HL-60 (cell line): Measurements from ENCODE around the gene GSTA4.

Source experiments
- GABPA ChIP-seq: IDR thresholded peaks from 2 replicates; pipeline ENCODE4 v1.6.1; 2012; ENCODE audit warnings: low read depth
- POLR2AphosphoS5 ChIP-seq: IDR thresholded peaks from 2 replicates; pipeline ENCODE4 v1.6.1; 2012; ENCODE audit warnings: low read depth
- SPI1 ChIP-seq: IDR thresholded peaks from 2 replicates; pipeline ENCODE4 v1.6.1; 2012; ENCODE audit warnings: low read depth, mild to moderate bottlenecking, borderline replicate concordance
- TF ChIP-seq, protein P1 (sequence below): IDR thresholded peaks from one replicate; pipeline ENCODE4 v1.5.1; 2011; ENCODE audit warnings: low read length, control low read depth, inconsistent platforms; ENCODE audit not compliant: insufficient read depth
- TF ChIP-seq, protein P2 (sequence below): IDR thresholded peaks from 2 replicates; pipeline ENCODE4 v1.6.1; 2012; ENCODE audit warnings: low read depth; ENCODE audit not compliant: insufficient replicate concordance

DNA sequence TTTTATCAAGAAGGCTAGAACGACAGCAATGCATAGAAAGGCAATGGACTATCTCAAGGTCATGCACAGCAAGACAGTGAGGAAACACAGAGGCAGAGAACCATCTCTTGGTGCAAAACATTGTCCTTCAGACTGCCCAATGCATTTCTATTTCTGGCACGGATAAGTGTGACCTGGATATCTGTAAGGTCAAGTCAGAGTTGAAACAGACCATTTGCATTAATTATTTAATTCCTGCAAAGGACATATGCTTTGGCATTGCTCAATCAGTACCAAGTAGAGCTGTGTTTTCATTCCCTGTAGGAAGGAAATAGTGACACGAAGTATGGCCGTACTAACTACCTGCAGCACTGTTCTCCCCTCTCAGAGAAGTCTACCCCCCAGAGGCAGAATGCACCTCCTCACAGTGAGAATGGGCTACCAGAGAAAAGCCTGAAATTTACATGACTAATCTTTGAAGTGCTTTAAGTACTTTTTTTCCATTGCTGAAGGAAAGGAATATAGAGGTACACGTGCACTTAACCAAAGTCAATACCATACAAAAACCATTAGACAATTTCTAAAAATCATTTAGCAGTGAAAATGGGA is 32.1 kb upstream of the GSTA4 start:
- TF ChIP-seq, protein P1, sequence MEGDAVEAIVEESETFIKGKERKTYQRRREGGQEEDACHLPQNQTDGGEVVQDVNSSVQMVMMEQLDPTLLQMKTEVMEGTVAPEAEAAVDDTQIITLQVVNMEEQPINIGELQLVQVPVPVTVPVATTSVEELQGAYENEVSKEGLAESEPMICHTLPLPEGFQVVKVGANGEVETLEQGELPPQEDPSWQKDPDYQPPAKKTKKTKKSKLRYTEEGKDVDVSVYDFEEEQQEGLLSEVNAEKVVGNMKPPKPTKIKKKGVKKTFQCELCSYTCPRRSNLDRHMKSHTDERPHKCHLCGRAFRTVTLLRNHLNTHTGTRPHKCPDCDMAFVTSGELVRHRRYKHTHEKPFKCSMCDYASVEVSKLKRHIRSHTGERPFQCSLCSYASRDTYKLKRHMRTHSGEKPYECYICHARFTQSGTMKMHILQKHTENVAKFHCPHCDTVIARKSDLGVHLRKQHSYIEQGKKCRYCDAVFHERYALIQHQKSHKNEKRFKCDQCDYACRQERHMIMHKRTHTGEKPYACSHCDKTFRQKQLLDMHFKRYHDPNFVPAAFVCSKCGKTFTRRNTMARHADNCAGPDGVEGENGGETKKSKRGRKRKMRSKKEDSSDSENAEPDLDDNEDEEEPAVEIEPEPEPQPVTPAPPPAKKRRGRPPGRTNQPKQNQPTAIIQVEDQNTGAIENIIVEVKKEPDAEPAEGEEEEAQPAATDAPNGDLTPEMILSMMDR = no peak
- TF ChIP-seq POLR2AphosphoS5 (no peak), GABPA (no peak), SPI1 (no peak)
- TF ChIP-seq, protein P2, sequence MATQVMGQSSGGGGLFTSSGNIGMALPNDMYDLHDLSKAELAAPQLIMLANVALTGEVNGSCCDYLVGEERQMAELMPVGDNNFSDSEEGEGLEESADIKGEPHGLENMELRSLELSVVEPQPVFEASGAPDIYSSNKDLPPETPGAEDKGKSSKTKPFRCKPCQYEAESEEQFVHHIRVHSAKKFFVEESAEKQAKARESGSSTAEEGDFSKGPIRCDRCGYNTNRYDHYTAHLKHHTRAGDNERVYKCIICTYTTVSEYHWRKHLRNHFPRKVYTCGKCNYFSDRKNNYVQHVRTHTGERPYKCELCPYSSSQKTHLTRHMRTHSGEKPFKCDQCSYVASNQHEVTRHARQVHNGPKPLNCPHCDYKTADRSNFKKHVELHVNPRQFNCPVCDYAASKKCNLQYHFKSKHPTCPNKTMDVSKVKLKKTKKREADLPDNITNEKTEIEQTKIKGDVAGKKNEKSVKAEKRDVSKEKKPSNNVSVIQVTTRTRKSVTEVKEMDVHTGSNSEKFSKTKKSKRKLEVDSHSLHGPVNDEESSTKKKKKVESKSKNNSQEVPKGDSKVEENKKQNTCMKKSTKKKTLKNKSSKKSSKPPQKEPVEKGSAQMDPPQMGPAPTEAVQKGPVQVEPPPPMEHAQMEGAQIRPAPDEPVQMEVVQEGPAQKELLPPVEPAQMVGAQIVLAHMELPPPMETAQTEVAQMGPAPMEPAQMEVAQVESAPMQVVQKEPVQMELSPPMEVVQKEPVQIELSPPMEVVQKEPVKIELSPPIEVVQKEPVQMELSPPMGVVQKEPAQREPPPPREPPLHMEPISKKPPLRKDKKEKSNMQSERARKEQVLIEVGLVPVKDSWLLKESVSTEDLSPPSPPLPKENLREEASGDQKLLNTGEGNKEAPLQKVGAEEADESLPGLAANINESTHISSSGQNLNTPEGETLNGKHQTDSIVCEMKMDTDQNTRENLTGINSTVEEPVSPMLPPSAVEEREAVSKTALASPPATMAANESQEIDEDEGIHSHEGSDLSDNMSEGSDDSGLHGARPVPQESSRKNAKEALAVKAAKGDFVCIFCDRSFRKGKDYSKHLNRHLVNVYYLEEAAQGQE = no peak
